Coronary artery (tissue), 2 donors: ENCODE data around the gene RALGAPA2.

Source experiments
- DNase-seq: peaks from one replicate; pipeline ENCODE4 v3.0.0-alpha.2; 2017; ENCODE audit warnings: low spot score
- H3K27ac ChIP-seq, 2 donors: fragments of 200-600 bp; sonication (generic); one replicate each; pipeline ENCODE4 v1.5.1; 2016 to 2019
- H3K4me3 ChIP-seq: fragments of 200-600 bp; sonication (generic); 2 replicates; pipeline ENCODE4 v1.5.1; 2016; ENCODE audit warnings: mild to moderate bottlenecking, moderate library complexity
- TF ChIP-seq, protein P1 (sequence below): fragments of 200-600 bp; sonication (generic); IDR thresholded peaks from one replicate; pipeline ENCODE4 v1.5.1; 2019; ENCODE audit warnings: antibody characterized with exemption

RALGAPA2 gene

DNA sequence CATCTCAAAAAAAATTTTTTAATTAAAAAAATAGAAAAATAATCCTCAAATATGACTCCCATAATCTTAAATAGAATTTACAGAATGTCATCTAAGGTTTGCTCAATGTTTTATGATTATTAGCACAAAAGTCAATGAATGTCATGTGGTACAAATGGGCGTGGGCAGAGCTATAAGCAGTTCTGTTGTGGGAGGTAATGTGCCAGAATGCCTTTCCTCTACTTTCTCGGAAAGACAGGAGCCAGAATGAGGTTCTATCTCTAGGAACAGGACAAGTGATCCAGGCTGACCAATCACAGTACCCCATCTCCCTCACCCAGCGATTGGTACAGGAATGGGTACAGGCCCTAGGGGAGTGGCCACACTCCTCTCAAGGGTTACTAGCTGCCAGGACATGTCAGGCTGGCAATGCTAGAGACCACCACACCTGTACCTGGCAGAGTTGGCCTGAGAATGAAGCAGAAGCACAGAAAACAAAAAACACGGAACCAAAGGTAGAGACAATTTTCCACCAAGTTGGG is 15.1 kb downstream of the RALGAPA2 start:
- no peak for DNase-seq
- TF ChIP-seq, protein P1, sequence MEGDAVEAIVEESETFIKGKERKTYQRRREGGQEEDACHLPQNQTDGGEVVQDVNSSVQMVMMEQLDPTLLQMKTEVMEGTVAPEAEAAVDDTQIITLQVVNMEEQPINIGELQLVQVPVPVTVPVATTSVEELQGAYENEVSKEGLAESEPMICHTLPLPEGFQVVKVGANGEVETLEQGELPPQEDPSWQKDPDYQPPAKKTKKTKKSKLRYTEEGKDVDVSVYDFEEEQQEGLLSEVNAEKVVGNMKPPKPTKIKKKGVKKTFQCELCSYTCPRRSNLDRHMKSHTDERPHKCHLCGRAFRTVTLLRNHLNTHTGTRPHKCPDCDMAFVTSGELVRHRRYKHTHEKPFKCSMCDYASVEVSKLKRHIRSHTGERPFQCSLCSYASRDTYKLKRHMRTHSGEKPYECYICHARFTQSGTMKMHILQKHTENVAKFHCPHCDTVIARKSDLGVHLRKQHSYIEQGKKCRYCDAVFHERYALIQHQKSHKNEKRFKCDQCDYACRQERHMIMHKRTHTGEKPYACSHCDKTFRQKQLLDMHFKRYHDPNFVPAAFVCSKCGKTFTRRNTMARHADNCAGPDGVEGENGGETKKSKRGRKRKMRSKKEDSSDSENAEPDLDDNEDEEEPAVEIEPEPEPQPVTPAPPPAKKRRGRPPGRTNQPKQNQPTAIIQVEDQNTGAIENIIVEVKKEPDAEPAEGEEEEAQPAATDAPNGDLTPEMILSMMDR = no peak
- Histone ChIP-seq H3K4me3 (no peak overlapping the region), H3K27ac (no peak overlapping the region)

DNA sequence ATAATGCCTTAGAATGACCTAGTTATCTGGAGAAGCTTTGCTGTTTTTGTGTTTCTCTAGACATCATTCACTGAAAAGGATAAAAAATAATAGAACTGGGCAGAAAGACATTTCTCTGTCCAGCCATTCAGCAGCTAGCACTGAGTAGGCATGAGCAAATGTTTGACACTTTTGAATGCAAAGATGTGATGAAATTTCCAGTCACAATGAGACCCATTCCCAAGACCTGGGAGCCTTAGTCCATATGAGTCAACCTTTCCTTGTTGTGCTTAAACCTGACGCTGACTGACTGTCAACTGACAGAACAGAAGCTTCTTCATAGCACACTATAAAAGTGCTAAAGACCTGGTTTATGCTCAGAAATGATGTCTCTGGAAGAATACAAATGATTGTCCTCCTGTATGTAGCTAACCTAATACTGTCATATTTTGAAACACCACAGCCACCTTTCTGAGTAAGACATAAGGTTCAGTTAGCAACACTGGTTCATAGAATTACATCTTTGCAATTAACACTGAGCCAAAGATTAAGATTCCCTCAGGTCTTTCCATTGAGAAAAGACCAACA is 17.1 kb downstream of the RALGAPA2 start:
- DNase-seq = no peak
- Histone ChIP-seq H3K4me3 (no peak overlapping the region), H3K27ac (no peak overlapping the region)
- TF ChIP-seq, protein P1 = no peak

DNA sequence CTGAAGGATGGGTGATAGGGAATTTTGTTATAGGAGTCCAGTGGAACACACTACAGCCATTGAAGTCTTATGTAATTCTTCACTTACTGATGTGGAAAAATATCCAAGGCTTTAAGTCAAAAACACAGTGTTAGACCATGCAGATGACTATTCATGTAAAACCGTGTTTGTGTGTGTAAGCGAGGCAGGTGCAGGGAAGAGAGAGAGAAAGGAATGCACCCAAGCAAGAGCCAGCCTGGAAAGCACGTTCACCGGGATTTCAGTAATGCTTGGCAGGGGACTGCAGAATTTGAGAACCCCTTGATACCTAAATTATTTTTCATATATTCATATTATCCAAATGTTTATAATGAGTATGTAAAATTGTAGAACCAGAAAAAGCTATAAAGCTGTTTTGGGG is 17.9 kb downstream of the RALGAPA2 start:
- no peak overlapping the region for H3K4me3 ChIP-seq
- no peak overlapping the region for H3K27ac ChIP-seq
- no peak for DNase-seq
- TF ChIP-seq, protein P1 = no peak

DNA sequence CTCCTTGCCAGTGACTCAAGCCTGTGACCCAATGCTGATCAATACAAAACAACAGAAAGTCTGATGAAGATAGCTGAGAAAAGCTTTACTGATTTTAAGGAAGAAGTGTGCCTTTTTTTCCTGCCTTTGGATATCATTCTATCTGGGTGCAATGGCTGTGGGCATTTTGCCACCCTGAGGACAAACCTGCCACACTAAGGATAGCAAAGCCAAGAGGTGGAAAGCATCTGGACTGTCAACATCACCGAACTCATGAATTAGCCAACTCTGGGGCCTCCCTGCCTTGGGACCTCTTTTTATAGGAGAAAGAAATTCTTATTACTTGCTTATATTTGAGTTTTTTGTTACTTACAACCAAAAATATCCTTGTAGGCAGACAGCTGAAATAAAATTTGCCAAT is 19.9 kb downstream of the RALGAPA2 start:
- Histone ChIP-seq H3K4me3 (no peak overlapping the region), H3K27ac (no peak overlapping the region)
- TF ChIP-seq, protein P1 = no peak
- no peak for DNase-seq

DNA sequence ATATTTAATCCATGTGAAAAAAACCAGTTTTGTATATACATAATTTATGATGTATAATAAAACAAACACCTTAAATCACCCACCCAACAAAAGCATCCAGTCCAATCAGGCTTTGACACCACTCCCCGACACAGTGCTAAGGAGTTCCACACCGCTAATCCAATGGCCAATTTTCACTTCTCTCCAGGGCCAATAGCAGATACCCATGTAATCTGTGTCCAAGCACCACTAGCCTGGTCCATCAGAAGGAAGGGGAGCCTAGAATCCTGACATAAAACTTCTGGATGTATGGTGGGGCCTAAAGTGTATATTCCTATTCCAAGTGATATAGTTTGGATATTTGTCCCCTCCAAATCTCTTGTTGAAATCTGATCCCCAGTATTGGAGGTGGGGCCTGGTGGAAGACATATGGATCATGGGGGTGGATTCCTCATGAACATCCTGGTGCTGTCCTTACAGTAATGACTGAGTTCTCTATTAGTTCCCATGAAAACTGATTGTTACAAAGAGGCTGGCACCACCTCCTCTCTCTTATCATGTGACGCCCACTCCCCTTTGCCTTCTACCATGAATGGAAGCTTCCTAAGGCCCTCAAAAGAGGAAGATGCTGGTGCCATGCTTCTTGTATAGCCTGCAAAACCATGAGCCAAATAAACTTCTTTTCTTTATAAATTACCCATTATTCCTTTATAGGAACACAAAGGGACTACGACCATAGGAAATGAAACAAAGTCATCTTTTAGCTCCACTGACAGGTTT is 20.8 kb downstream of the RALGAPA2 start:
- TF ChIP-seq, protein P1 = no peak
- Histone ChIP-seq H3K4me3 (no peak overlapping the region), H3K27ac (no peak overlapping the region)
- no peak for DNase-seq

DNA sequence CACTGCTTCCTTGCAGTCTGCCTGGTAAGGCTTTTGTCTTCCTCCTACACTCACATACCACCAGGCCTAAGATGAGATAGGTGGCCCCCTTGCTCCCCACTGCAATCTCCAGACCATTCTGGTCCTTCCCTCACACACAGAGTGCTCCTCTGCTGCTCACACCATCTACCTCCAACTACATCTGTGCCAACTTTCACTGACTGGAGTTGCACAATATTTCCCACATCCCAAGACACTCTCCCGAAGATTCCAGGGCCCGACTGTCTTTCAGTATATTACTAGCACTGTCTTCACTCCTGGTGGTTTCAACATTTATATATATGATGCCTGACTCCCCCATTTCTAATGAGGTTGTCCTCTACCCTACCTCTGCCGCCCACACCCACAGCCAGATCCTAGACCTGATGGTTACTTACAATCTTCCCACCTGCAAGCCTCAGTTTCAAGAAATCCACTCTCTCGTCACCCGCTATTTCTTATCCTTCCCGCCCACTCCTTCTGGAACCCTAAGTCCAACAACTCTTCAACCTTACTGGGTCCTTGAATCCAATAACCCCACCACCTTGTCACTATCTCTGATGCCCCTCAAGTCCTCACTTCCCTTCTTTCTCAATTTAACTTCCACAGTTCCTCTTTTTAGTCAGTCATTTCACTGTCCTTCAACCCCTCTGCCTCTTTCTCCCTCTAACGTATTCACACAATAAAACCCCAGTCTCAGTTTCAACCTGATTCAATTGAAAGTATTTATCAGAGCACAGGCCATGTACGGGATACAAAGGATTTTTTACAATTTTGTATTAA is 21.6 kb downstream of the RALGAPA2 start:
- Histone ChIP-seq H3K4me3 (no peak overlapping the region), H3K27ac (no peak overlapping the region)
- DNase-seq = no peak
- TF ChIP-seq, protein P1 = no peak
